HG03439 (cell line): ENCODE measurements around the gene ZNF695.

Source experiments
- ATAC-seq: cut with Tn5 transposase; IDR thresholded peaks from one replicate; pipeline ENCODE4 v1.9.1; 2021; ENCODE audit warnings: mild to moderate bottlenecking, moderate library complexity; ENCODE audit not compliant: unreplicated experiment

Gene ZNF695

GRCh38 chr1:246959944-246960693 is 47.7 kb downstream of the ZNF695 start:
- ATAC-seq, result no peak

- ATAC-seq, result no peak
Observed at GRCh38 chr1:246954126-246954525, 53.7 kb downstream of the ZNF695 start.

GRCh38 chr1:246951413-246951812 is 56.4 kb downstream of the ZNF695 start:
- no peak for ATAC-seq

- no peak for ATAC-seq
Observed at GRCh38 chr1:246949956-246950355, 57.9 kb downstream of the ZNF695 start.

- no peak for ATAC-seq
Observed at GRCh38 chr1:246947255-246947654, 60.6 kb downstream of the ZNF695 start.

GRCh38 chr1:246946366-246946765 is 61.5 kb downstream of the ZNF695 start:
- no peak for ATAC-seq
